Measurements from ENCODE around the gene TRIM54.

DNA sequence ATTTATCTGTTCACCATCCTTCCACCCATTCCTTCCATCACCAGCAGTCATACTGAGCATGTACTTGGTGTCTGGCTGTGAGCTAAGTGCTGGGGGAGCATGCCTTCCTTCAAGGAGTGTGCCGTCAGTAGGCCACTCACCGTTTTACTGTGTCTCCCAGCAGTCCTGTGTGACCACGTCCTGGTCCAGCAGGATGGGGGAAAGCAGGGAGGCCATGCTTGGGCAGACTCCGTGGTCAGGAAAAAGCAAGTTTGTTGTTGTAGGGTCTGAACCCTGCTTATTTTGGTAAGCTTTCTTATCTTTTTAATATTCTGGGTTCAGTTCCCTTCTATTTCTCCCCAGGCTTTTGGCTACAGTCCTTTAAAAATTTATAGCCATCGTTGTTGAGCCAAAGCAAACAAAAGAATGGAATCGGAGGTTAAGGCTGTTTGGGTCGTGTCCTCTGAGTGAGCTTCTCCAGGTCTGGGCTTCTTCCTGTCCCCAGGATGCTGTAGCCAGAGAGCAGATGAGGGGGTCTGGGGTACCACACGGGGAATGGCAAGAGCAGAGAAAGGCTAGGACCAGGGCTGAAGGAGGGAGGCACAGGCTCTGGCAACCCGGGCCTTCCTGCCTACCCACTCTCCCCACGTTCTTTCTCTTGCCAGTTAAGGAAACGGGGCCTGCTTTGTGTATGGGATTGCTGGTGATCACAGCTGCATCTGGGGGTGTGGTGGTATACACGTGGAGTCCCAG, 32.9 kb upstream of the TRIM54 start:
- TF ChIP-seq, protein P1, sequence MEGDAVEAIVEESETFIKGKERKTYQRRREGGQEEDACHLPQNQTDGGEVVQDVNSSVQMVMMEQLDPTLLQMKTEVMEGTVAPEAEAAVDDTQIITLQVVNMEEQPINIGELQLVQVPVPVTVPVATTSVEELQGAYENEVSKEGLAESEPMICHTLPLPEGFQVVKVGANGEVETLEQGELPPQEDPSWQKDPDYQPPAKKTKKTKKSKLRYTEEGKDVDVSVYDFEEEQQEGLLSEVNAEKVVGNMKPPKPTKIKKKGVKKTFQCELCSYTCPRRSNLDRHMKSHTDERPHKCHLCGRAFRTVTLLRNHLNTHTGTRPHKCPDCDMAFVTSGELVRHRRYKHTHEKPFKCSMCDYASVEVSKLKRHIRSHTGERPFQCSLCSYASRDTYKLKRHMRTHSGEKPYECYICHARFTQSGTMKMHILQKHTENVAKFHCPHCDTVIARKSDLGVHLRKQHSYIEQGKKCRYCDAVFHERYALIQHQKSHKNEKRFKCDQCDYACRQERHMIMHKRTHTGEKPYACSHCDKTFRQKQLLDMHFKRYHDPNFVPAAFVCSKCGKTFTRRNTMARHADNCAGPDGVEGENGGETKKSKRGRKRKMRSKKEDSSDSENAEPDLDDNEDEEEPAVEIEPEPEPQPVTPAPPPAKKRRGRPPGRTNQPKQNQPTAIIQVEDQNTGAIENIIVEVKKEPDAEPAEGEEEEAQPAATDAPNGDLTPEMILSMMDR (IDR thresholded peaks at IDR 0.05) = no peak
- TF ChIP-seq POLR2A (IDR thresholded peaks at IDR 0.05) = no peak

All from vagina (tissue), 2 donors.